ENCODE measurements around the gene PYROXD2.

The PYROXD2 gene

DNA sequence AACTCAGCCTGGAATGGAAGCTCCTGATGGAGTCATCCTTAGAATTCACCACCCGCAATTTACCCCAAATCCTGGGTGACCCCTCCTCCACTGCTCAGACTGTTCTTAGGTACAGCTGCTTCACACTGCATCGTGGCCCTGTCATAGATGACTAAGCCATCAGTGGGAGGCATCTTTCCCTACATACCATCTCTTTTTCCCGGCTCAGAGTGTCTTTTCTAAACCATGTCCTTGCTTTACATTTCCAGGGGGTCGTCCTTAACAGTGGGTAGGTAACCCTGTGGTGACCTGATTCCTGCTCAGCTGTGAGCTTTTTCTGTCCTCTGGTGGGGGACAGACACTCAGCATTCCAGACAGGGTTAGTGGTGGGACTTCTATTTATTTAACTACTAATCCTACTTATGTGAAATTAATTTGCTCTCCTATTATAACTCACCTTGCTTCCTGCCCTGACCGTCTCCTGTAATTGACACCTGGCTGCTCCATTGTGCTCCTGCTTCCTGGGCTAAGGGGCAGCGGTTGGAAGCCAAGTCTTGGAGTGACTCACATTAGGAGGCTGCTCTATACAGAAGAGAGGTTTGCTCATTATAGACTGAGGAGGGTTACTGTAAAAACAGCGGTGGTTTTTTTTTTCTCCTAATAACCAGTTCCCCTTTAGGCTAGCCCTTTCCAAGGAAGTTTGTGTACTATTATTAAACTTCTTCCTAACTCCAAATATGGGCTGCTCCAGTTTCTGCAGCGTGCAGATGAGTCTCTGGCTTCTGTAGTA lies 40.6 kb downstream of the PYROXD2 start:
- no peak for TF ChIP-seq EZH2phosphoT487 (IDR thresholded peaks at IDR 0.05; ENCODE audit: low read depth)
- no peak for TF ChIP-seq CTCF (IDR thresholded peaks at IDR 0.05; ENCODE audit: low read depth, low read length)
- Histone ChIP-seq H3K79me2 (ENCODE audit: low read length) (no peaks in the 10 kb centered on the region), H3K9me3 (ENCODE audit: insufficient read depth, low read length) (no peaks in the 10 kb centered on the region), H3K4me1 (ENCODE audit: low read length) (no peaks in the 10 kb centered on the region), H3K9ac (ENCODE audit: low read length) (no peak overlapping the region), H3K36me3 (replicated peaks; ENCODE audit: low read depth, low read length) (no peaks in the 10 kb centered on the region), H4K20me1 (ENCODE audit: insufficient read depth, low read length) (no peaks in the 10 kb centered on the region), H3K4me2 (ENCODE audit: low read length) (no peak overlapping the region), H3K27ac (ENCODE audit: low read length) (no peak overlapping the region), H2AFZ (ENCODE audit: low read depth, low read length) (no peak overlapping the region), H3K4me3 (ENCODE audit: low read length) (no peak overlapping the region), H3K27me3 (ENCODE audit: low read depth, low read length) (peaks cover 10% of the 10 kb centered on the region)

DNA sequence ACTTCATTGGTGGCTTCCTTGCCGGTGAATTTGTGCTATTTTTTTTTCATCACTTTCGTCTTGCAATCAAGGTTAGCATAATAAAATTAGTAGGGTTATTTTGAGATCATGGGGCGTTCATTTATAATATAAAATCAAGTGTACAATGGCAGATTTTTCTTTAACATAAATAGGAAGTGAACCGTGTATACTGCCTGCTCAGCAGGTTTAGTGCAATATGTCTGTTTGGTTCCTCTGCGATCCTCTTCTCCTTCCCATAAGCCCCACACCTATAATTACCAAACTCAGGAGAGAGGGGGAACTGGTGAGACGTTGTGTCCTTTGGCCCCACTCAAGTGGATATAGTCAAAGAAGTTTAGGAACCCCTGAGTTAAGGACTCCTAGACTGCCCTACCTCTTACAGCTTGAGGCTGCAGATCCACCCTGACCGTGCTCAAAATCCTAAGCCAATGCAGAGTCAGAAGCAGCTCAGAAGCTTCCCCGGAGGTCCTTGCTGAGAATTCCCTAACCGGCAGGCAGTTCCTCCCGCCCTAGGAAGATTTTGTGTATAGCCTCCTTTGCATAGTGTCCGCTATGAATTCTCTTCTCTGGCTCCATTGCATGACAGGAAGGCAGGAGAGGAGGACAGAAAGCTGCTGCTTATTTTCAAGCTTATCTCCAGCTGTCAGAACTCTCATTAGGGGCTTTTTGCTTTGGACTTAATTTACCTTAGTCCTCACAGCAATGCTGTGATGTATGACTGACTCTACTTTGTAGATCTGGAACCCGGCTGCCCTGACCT lies 41.5 kb downstream of the PYROXD2 start:
- no peaks in the 10 kb centered on the region for H3K4me1 ChIP-seq (ENCODE audit: low read length)
- no peaks in the 10 kb centered on the region for H3K79me2 ChIP-seq (ENCODE audit: low read length)
- no peak overlapping the region for H3K9ac ChIP-seq (ENCODE audit: low read length)
- H3K9me3 ChIP-seq (ENCODE audit: insufficient read depth, low read length) = no peaks in the 10 kb centered on the region
- no peaks in the 10 kb centered on the region for H3K36me3 ChIP-seq (replicated peaks; ENCODE audit: low read depth, low read length)
- no peak overlapping the region for H2AFZ ChIP-seq (ENCODE audit: low read depth, low read length)
- no peaks in the 10 kb centered on the region for H4K20me1 ChIP-seq (ENCODE audit: insufficient read depth, low read length)
- no peak overlapping the region for H3K4me3 ChIP-seq (ENCODE audit: low read length)
- H3K27ac ChIP-seq (ENCODE audit: low read length) = no peak overlapping the region
- TF ChIP-seq CTCF (IDR thresholded peaks at IDR 0.05; ENCODE audit: low read depth, low read length) = no peak
- TF ChIP-seq EZH2phosphoT487 (IDR thresholded peaks at IDR 0.05; ENCODE audit: low read depth) = no peak
- no peak overlapping the region for H3K4me2 ChIP-seq (ENCODE audit: low read length)
- peaks cover 10% of the 10 kb centered on the region for H3K27me3 ChIP-seq (ENCODE audit: low read depth, low read length)

GRCh38 chr10:98370831-98371820 lies 43.9 kb downstream of the PYROXD2 start:
- Histone ChIP-seq H3K27ac (ENCODE audit: low read length) (no peak overlapping the region), H2AFZ (ENCODE audit: low read depth, low read length) (no peak overlapping the region), H3K79me2 (ENCODE audit: low read length) (no peaks in the 10 kb centered on the region), H3K4me1 (ENCODE audit: low read length) (no peaks in the 10 kb centered on the region), H3K36me3 (replicated peaks; ENCODE audit: low read depth, low read length) (no peaks in the 10 kb centered on the region), H3K4me3 (ENCODE audit: low read length) (no peak overlapping the region), H3K4me2 (ENCODE audit: low read length) (no peak overlapping the region), H3K9me3 (ENCODE audit: insufficient read depth, low read length) (no peaks in the 10 kb centered on the region), H3K27me3 (ENCODE audit: low read depth, low read length) (peaks cover 10% of the 10 kb centered on the region), H3K9ac (ENCODE audit: low read length) (no peak overlapping the region), H4K20me1 (ENCODE audit: insufficient read depth, low read length) (no peaks in the 10 kb centered on the region)
- no peak for TF ChIP-seq CTCF (IDR thresholded peaks at IDR 0.05; ENCODE audit: low read depth, low read length)
- TF ChIP-seq EZH2phosphoT487 (IDR thresholded peaks at IDR 0.05; ENCODE audit: low read depth) = no peak
